GM23248 (cell line): ENCODE data around the gene CHN1.

Experiments
- EZH2 ChIP-seq: fragments of 200-600 bp; sonication (generic); IDR thresholded peaks from 2 replicates; pipeline ENCODE4 v1.6.1; 2018; ENCODE audit warnings: antibody characterized with exemption, mild to moderate bottlenecking; ENCODE audit not compliant: insufficient read depth, poor library complexity, severe bottlenecking
- EZH2phosphoT487 ChIP-seq: fragments of 200-600 bp; sonication (generic); IDR thresholded peaks from 2 replicates; pipeline ENCODE4 v1.6.1; 2018; ENCODE audit warnings: antibody characterized with exemption, moderate library complexity, mild to moderate bottlenecking, low read depth; ENCODE audit not compliant: insufficient read depth

DNA sequence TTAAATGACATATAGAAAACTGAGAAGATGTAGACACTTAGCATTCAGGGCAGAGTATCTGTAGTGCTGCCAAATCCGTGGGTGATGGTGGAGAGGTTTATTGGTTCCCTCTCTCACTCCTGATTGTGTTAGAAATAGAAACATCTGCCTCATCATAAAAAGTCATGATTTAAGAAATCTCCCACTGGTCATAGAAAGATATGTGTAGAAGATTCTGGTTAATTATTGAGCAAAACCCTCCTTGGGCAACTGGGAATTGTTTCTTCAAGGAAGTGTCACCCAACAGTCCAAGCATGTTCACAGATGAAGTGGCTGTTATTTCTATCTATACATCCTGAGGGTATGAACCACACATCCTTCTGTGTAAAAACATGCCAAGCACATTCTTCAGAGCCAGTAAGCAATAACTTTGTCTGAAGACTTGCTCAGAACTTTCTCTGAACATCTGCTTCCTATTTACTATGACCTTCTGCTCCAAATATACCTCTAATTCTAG is 207.4 kb downstream of the CHN1 start:
- TF ChIP-seq EZH2 (no peak), EZH2phosphoT487 (no peak)
